Neural progenitor cell (in vitro differentiated cells): ENCODE measurements around the gene DVL2. TPM values are rescaled to one million over a fixed set of nuclear protein-coding genes. Genes with fewer than 3 reads are reported as not detected.
A peak's percentile ranks its signal among the peaks of the same experiment; 100 is the strongest.

Experiments used
- DNase-seq: peaks from one replicate; pipeline ENCODE4 v3.0.0-alpha.2; 2016; ENCODE audit warnings: low spot score
- H2AFZ ChIP-seq: fragments of 200-600 bp; sonication (generic); replicated peaks from 2 replicates; pipeline ENCODE4 v1.6.1; 2016; ENCODE audit warnings: antibody characterized with exemption
- H3F3A ChIP-seq: fragments of 200-600 bp; sonication (generic); 2 replicates; pipeline ENCODE4 v1.6.1; 2016; ENCODE audit warnings: antibody characterized with exemption, low read depth
- H3K27ac ChIP-seq: fragments of 200-600 bp; sonication (generic); 2 replicates; pipeline ENCODE4 v1.5.1; 2016; ENCODE audit warnings: mild to moderate bottlenecking
- H3K27me3 ChIP-seq: fragments of 200-600 bp; sonication (generic); 2 replicates; pipeline ENCODE4 v1.6.1; 2016; ENCODE audit warnings: mild to moderate bottlenecking, moderate library complexity
- H3K36me3 ChIP-seq: fragments of 200-600 bp; sonication (generic); 2 replicates; pipeline ENCODE4 v1.5.1; 2016
- H3K4me1 ChIP-seq: fragments of 200-600 bp; sonication (generic); 2 replicates; pipeline ENCODE4 v1.6.1; 2016; ENCODE audit warnings: mixed run types
- H3K4me2 ChIP-seq: fragments of 200-600 bp; sonication (generic); 2 replicates; pipeline ENCODE4 v1.6.1; 2016
- H3K4me3 ChIP-seq: fragments of 200-600 bp; sonication (generic); 2 replicates; pipeline ENCODE4 v1.5.1; 2016
- H3K79me2 ChIP-seq: fragments of 200-600 bp; sonication (generic); 2 replicates; pipeline ENCODE4 v1.6.1; 2016; ENCODE audit warnings: low read depth
- H3K9ac ChIP-seq: fragments of 200-600 bp; sonication (generic); 2 replicates; pipeline ENCODE4 v1.6.1; 2016
- H3K9me3 ChIP-seq: fragments of 200-600 bp; sonication (generic); 2 replicates; pipeline ENCODE4 v1.5.1; 2016; ENCODE audit warnings: low read depth
- H4K20me1 ChIP-seq: fragments of 200-600 bp; sonication (generic); 2 replicates; pipeline ENCODE4 v1.6.1; 2016; ENCODE audit warnings: low read depth
- H3K27ac Mint-ChIP-seq: 3 replicates; pipeline ENCODE4 v1.8.0; 2021; ENCODE audit warnings: mixed read lengths
- H3K27me3 Mint-ChIP-seq: 2 replicates; pipeline ENCODE4 v1.8.0; 2022; ENCODE audit warnings: low read depth, mild to moderate bottlenecking, inconsistent platforms, moderate library complexity, mixed read lengths; ENCODE audit not compliant: insufficient read depth
- H3K36me3 Mint-ChIP-seq: 3 replicates; pipeline ENCODE4 v1.8.0; 2021; ENCODE audit warnings: mixed read lengths
- H3K4me1 Mint-ChIP-seq: 3 replicates; pipeline ENCODE4 v1.8.0; 2021; ENCODE audit warnings: mixed read lengths
- H3K4me3 Mint-ChIP-seq: 3 replicates; pipeline ENCODE4 v1.8.0; 2021; ENCODE audit warnings: mild to moderate bottlenecking, moderate library complexity, mixed read lengths
- H3K9me3 Mint-ChIP-seq: 3 replicates; pipeline ENCODE4 v1.8.0; 2020; ENCODE audit warnings: mixed read lengths
- CTCF ChIP-seq: fragments of 200-600 bp; sonication (generic); IDR thresholded peaks from 2 replicates; pipeline ENCODE4 v1.5.1; 2017; ENCODE audit warnings: antibody characterized with exemption, mild to moderate bottlenecking
- EZH2 ChIP-seq: fragments of 200-600 bp; sonication (generic); IDR thresholded peaks from 2 replicates; pipeline ENCODE4 v1.6.1; 2017; ENCODE audit warnings: antibody characterized with exemption, mild to moderate bottlenecking, moderate library complexity
- EZH2phosphoT487 ChIP-seq: fragments of 200-600 bp; sonication (generic); IDR thresholded peaks from 2 replicates; pipeline ENCODE4 v1.6.1; 2017; ENCODE audit warnings: antibody characterized with exemption
- total RNA-seq: library from RNA; depleted of rRNA; stranded (reverse); fragments of >200 nt; gene quantifications from 2 replicates; pipeline ENCODE4 v1.2.3, GENCODE V29; 2015; ENCODE audit warnings: low replicate concordance

Gene DVL2
- total RNA-seq, 1 donor from 2014 or later, result 43.9 TPM

- Histone ChIP-seq H3K79me2 (peaks cover 22% of the 10 kb centered on the region), H2AFZ (no peak overlapping the region), H3K36me3 (no peaks in the 10 kb centered on the region), H3K9ac (peak overlapping the region; percentile 71), H3K9me3 (no peaks in the 10 kb centered on the region), H3K4me3 (peak overlapping the region; percentile 94), H3F3A (peaks cover 68% of the 10 kb centered on the region), H4K20me1 (peaks cover 44% of the 10 kb centered on the region), H3K27me3 (no peaks in the 10 kb centered on the region), H3K4me1 (peaks cover 32% of the 10 kb centered on the region), H3K27ac (no peak overlapping the region), H3K4me2 (peak overlapping the region; percentile 85)
- Mint-ChIP-seq H3K9me3 (no peaks in the 10 kb centered on the region), H3K27me3 (peaks cover 16% of the 10 kb centered on the region), H3K4me1 (peaks cover 50% of the 10 kb centered on the region), H3K36me3 (peaks cover 20% of the 10 kb centered on the region), H3K27ac (peak overlapping the region; percentile 92), H3K4me3 (peak overlapping the region; percentile 92)
- TF ChIP-seq EZH2 (no peak), CTCF (peak; percentile 41)
- peak; percentile 54 for DNase-seq
Measured at GRCh38 chr17:7220593-7221277, 13.6 kb downstream of the DVL2 start.

- Mint-ChIP-seq H3K4me3 (peak within 1 kb of the TSS; percentile 92), H3K9me3 (no peaks in the 10 kb centered on the region), H3K4me1 (peaks cover 56% of the 10 kb centered on the region), H3K36me3 (peaks cover 20% of the 10 kb centered on the region), H3K27me3 (peaks cover 16% of the 10 kb centered on the region), H3K27ac (peak within 1 kb of the TSS; percentile 99)
- H4K20me1 ChIP-seq, result peaks cover 43% of the 10 kb centered on the region
- peak within 1 kb of the TSS; percentile 94 for H3K4me3 ChIP-seq
- H3K4me1 ChIP-seq, result peaks cover 37% of the 10 kb centered on the region
- H3K9ac ChIP-seq, result peak within 1 kb of the TSS; percentile 71
- H3K9me3 ChIP-seq, result no peaks in the 10 kb centered on the region
- TF ChIP-seq CTCF (no peak), EZH2 (no peak), EZH2phosphoT487 (no peak)
- H3K27ac ChIP-seq, result no peak within 1 kb of the TSS
- H3K27me3 ChIP-seq, result no peaks in the 10 kb centered on the region
- peak; percentile 90 for DNase-seq
- peak within 1 kb of the TSS; percentile 85 for H3K4me2 ChIP-seq
- peaks cover 76% of the 10 kb centered on the region for H3F3A ChIP-seq
- peaks cover 22% of the 10 kb centered on the region for H3K79me2 ChIP-seq
- no peaks in the 10 kb centered on the region for H3K36me3 ChIP-seq
- H2AFZ ChIP-seq, result peak within 1 kb of the TSS; percentile 59
Measured at GRCh38 chr17:7219812-7220592, 14.3 kb downstream of the DVL2 start, which contains the start of the genes ACADVL and DLG4. Gene ACADVL, plus strand, starts transcription at chr17:7219938. Its CDS starts 47 bp downstream, at chr17:7219985. Gene DLG4, minus strand, starts transcription at chr17:7219836.

- no peak for TF ChIP-seq EZH2
- no peak for TF ChIP-seq EZH2phosphoT487
- TF ChIP-seq CTCF, result no peak
- H2AFZ ChIP-seq, result peak overlapping the region; percentile 59
- H3K4me2 ChIP-seq, result peak overlapping the region; percentile 85
- Mint-ChIP-seq H3K9me3 (no peaks in the 10 kb centered on the region), H3K36me3 (peaks cover 20% of the 10 kb centered on the region), H3K27ac (peak overlapping the region; percentile 99), H3K4me1 (peaks cover 56% of the 10 kb centered on the region), H3K4me3 (peak overlapping the region; percentile 92), H3K27me3 (peaks cover 18% of the 10 kb centered on the region)
- H3K9me3 ChIP-seq, result no peaks in the 10 kb centered on the region
- H4K20me1 ChIP-seq, result peaks cover 38% of the 10 kb centered on the region
- H3K27me3 ChIP-seq, result no peaks in the 10 kb centered on the region
- no peak for DNase-seq
- no peak overlapping the region for H3K27ac ChIP-seq
- peaks cover 37% of the 10 kb centered on the region for H3K4me1 ChIP-seq
- no peak overlapping the region for H3K9ac ChIP-seq
- peak overlapping the region; percentile 94 for H3K4me3 ChIP-seq
- peaks cover 81% of the 10 kb centered on the region for H3F3A ChIP-seq
- peaks cover 22% of the 10 kb centered on the region for H3K79me2 ChIP-seq
- no peaks in the 10 kb centered on the region for H3K36me3 ChIP-seq
Measured at GRCh38 chr17:7219229-7219811, 15.0 kb downstream of the DVL2 start.
